ENCODE measurements around the gene LRRC3.
"Not testable (repeated sequence)": the region's sequence is repeated elsewhere in the genome, so short reads cannot be mapped to it uniquely, and the experiment has no call there.

LRRC3 gene

GRCh38 chr21:44459712-44460440 is 4.6 kb downstream of the LRRC3 start:
- no peak for FAIRE-seq

DNA sequence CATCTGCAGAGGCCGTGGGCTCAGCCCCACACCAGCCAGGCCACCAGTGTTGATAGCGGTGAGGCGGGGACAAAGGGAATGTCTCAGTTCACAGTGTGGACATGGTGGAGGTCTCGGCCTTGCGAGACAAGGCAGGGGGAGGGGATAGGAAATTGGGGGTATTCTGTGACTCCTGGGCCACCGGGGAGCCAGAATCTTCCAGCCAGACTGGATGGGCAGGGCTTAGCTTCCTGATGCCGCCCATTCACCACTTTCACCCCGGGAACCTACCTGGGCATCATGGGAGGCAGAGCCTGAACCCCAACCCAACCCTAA is 5.1 kb downstream of the LRRC3 start:
- no peak for FAIRE-seq

DNA sequence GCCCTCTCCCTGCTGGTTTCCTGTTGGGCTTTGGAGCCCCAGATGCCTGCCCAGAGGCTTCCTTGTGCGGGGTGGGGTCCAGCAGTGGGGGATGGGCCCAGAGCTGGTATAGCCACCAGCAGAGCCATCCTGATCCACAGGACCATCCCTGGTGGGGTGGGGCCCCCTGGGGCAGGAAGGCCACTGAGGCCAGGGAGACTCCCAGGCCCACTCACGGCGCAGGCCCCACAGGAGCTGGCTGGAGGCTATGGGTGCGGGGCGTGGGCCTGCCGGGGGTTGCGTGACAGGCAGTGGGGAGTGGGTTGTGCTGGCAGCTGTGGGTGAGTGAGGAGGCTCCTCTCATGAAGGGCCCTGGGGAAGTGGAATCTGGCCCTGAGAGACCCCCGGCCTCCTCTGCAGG is 5.7 kb downstream of the LRRC3 start:
- no peak for FAIRE-seq

- FAIRE-seq, result no peak
Observed at GRCh38 chr21:44461464-44462001, 6.2 kb downstream of the LRRC3 start.

GRCh38 chr21:44462086-44462833 is 7.0 kb downstream of the LRRC3 start:
- FAIRE-seq, result no peak

DNA sequence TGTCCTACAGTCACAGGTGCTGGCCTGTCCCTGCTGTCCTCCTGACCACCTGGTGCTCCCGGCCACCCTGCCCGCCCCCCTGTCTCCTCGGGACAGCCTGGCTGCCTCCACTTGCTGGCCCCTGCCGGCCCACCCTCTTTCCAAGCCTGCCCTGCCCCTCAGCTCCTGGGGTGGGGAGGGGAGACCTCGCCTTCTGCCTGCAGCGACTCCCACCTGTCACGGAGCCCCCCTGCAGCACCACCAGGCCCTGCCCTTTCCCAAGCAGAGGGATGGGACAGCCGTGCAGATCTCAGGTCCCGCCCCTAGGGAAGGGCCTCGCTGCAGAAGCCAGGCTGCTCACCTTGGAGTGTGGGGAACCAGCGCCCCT is 7.5 kb downstream of the LRRC3 start:
- no peak for FAIRE-seq

- no peak for FAIRE-seq
Observed at GRCh38 chr21:44463724-44464123, 8.4 kb downstream of the LRRC3 start.

DNA sequence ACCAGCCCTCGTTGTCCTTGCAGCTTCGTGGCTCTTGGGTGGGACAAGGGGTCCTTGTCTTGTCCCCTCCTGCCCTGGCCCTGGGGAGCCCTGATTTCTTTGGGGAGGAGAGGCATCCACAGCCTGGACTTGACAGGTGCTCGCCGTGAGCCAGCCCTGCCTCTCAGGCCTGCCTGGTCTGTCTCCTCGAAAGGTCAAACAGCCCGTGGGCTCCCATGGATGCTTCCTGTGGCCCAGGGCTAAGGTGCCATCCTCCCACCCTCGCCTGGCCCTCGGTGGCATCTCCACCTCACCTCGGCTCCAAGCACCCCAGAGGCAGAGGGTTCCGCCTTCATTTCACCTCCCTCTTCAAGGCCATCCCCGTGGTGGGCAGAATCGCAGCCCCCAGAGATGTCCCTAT is 9.0 kb downstream of the LRRC3 start:
- FAIRE-seq, result no peak

- FAIRE-seq, result no peak
Observed at GRCh38 chr21:44466351-44466954, 11.1 kb downstream of the LRRC3 start.

DNA sequence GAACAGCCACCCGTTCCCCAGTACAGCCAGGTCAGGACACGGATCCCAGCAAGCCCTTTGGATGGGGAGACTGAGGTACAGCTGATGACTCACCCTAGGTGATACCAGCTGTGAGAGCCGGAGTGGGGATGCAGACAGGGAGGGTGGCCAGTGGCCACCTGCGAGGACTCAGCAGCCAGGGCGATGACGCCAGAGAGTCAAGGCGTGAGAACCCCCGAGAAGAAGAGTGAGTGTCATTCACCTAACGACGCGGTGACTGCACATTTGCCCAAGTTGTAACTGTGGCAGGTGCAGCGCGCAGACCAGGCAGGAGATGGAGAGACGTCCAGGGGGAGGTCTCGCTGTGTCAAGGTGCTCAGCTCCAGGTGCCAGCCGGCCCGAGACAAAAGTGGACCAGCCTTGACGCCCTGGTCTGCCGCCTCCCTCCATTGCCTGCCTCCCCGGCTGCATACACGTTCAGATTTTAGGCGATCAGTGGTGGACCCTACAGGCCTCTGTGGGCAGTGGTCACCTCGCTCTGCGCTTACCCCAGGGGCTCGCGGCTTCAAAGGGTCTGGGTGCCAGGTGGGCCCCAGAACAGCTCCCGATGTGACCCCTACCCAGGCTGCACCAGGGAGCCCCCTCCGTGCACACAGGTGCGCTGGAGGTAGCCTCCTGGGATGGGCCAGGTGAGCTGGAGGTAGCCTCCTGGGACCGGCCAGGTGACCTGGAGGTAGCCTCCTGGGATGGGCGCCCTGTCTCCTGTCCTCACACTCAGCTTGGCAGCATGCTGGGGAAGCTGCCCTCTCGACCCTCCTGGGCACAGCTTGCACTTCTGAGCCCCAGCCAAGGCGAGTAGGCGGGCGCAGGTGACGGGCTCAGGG is 11.9 kb downstream of the LRRC3 start:
- no peak for FAIRE-seq

DNA sequence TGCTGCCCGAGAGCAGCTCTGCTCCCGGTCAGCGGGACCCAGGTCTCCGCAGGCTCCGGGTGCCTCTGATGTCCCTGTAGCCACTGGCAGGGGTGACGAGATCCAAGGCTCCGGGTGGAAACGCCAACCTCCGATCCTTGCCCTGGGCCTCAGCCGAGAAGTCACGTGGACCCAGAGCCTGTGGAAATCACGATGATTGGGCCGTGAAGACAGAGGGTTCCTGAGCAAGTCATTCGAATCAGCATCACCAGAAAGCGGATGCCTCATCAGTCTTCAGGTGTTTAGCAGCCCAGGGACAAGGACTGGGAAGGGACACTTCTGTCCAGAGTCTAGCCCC is 12.5 kb downstream of the LRRC3 start:
- FAIRE-seq, result no peak

GRCh38 chr21:44471341-44471740 is 16.0 kb downstream of the LRRC3 start:
- no peak for FAIRE-seq

DNA sequence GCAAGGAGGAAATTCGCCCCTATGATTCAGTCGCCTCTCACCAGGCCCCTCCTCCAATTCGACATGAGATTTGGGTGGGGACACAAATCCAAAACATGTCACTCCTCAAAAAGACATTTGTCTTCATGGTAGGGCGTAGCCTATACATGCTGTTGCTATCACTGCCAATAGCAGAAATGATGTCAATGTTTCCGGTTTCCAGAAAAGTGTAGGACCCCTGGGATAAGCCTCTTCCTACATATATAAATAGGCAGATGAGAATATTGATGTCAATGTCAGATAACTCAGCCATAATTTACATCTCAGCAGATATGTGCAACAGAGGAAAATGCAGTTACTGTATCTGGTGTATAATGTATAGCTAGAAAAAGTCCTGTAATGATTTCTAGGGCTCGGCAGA is 16.7 kb downstream of the LRRC3 start:
- FAIRE-seq, result no peak

DNA sequence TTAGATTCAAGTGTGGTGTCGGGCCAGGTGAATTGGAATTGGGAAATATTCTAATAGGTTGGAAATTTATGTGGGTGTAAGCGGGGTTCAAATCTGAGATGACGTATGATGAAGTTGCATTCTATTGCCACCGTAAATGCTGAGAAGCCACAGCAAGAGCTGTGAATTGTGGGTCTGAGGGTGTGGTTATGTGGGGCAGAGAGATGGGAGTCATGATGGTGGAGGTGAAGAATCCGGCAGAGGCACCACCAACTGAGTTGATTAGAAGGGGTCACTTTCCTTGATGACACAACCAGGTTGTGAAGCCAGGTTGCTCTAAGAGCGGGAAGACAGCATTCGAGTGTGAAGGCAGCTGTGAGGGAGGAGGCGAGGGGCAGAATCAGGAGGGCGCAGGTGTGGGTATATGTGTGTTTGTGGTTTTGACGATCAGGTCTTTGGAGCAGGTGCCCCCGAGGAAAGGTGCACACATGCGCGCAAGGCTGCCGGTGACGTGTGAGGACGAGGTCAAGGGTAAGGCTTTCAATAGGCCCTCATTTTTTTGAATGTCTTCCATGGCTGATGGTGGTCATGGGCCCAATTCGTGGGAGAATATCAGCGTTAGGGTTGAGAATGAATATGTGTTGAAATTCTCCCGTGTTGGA is 18.7 kb downstream of the LRRC3 start:
- no peak for FAIRE-seq

DNA sequence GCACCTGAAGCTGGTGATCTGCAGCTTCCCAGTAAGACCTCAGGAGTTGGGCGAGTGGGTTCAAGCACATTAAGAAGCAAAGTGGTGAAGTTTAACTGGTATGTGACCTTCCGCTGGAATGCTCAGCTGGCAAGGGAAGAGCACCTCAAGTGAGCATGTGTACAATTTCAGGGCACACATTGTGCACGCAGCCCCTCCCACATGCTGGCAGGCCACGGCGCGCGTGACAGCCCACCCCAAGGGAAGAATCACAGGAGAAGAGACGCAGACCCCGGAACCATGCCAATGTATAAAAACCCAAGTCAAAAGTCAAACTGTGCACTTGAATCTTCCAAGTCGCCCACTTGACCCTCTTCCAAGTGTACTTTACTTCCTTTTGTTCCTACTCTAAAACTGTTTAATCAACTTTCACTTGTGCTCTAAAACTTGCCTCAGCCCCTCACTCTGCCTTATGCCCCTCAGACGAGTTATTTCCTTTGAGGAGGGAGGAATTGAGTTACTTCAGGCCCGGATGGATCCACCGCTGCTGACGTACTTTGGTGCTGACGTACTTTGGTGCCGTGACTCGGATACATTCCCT is 20.0 kb downstream of the LRRC3 start:
- FAIRE-seq, result no peak

GRCh38 chr21:44477131-44477530 is 21.8 kb downstream of the LRRC3 start:
- no peak for FAIRE-seq

- FAIRE-seq, result no peak
Observed at GRCh38 chr21:44477712-44478111, 22.4 kb downstream of the LRRC3 start.

GRCh38 chr21:44478124-44478800 is 23.0 kb downstream of the LRRC3 start:
- FAIRE-seq, result no peak

DNA sequence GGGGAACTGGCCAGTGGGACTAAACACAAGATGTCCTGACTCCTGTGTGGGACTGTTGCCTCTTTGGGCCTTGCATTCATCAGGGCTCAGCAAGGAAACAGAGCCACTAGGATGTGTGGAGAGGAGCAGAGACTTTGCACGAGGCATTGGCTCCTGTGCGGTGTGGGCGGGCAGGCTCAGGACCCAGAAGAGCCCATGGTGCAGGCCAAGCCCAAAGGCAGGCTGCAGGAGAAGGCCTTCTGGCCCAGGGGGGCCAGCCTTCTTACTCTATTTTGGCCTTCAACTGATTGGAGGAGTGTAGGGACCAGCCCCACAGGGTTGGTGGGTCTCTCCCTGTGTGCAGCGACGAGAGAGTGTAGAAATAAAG is 23.5 kb downstream of the LRRC3 start:
- no peak for FAIRE-seq

DNA sequence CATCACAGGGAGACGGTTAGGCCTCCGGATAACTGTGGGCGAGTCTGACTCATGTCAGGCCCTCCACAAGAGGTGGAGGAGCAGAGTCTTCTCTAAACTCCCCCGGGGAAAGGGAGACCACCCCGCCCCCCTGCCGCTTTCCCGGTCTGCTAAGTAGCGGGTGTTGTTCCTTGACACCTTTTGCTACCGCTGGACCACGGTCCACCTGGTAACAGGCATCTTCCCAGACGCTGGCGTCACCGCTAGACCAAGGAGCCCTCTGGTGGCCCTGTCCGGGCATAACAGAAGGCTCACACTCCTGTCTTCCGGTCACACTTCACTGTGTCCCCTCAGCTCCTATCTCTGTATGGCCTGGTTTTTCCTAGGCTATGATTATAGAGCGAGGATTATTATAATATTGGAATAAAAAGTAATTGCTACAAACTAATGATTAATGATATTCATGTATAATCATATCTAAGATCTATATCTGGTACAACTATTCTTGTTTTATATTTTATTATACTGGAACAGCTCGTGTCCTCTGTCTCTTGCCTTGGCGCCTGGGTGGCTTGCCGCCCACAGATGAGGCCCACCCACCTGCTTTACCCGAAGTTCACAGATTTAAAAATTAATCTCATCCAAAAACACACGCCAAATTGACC is 24.4 kb downstream of the LRRC3 start:
- not testable (repeated sequence) for FAIRE-seq
